Uterus (tissue), 4 donors: ENCODE data around the gene MORN2. TPM values are rescaled to one million over a fixed set of nuclear protein-coding genes. Genes with fewer than 3 reads are reported as not detected.

ENCODE experiments used
- DNase-seq, 2 donors: peaks; one replicate each; pipeline ENCODE4 v3.0.0-alpha.2; 2019 to 2020
- H3K27ac ChIP-seq, 2 donors: fragments of 200-600 bp; sonication (generic); 1 replicate in 1 of 2; 2 replicates in 1 of 2; pipeline ENCODE4 v1.5.1; 2016 to 2018
- H3K27me3 ChIP-seq, 2 donors: fragments of 200-600 bp; sonication (generic); one replicate each; pipeline ENCODE4 v1.5.1; 2018 to 2019; ENCODE audit warnings: control low read depth in 1 of 2
- H3K36me3 ChIP-seq, 2 donors: fragments of 200-600 bp; sonication (generic); one replicate each; pipeline ENCODE4 v1.5.1; 2019; ENCODE audit warnings: control low read depth in 1 of 2
- H3K4me1 ChIP-seq, 2 donors: fragments of 200-600 bp; sonication (generic); one replicate each; pipeline ENCODE4 v1.5.1; 2018 to 2019; ENCODE audit warnings: control low read depth in 1 of 2
- H3K4me3 ChIP-seq, 2 donors: fragments of 200-600 bp; sonication (generic); 1 replicate in 1 of 2; 2 replicates in 1 of 2; pipeline ENCODE4 v1.5.1; 2018 to 2019; ENCODE audit warnings: mild to moderate bottlenecking in 1 of 2
- H3K9me3 ChIP-seq, 2 donors: fragments of 200-600 bp; sonication (generic); one replicate each; pipeline ENCODE4 v1.5.1; 2019; ENCODE audit warnings: control low read depth in 1 of 2
- CTCF ChIP-seq, 4 experiments: fragments of 200-600 bp in 2 of 4; fragments of 450-650 bp in 2 of 4; sonication (generic) in 2 of 4; IDR thresholded peaks; one replicate each; pipeline ENCODE4 v1.5.1; 2016 to 2019; ENCODE audit warnings: antibody characterized with exemption in 4 of 4, mild to moderate bottlenecking in 2 of 4, moderate library complexity in 1 of 4
- POLR2A ChIP-seq, 2 donors: fragments of 450-650 bp; IDR thresholded peaks; one replicate each; pipeline ENCODE4 v1.6.1; 2016; ENCODE audit warnings: antibody characterized with exemption in 2 of 2, mild to moderate bottlenecking in 1 of 2, moderate library complexity in 1 of 2
- intact Hi-C: fragments of 100-400 bp; cut with DNase I; formaldehyde crosslinking; loops from one replicate; pipeline ENCODE4 v1.15.1; 2023; ENCODE audit warnings: low total_unique reads
- total RNA-seq, 4 donors: library from RNA; depleted of rRNA in 3 of 4; stranded (reverse); fragments of >200 nt in 3 of 4; gene quantifications; one replicate each; pipeline versions ENCODE4 v1.1.0 to v1.2.4, GENCODE V29; 2014 to 2023
- donor health status: DM: yes; HTN: yes; CAD: no.

MORN2 gene
- total RNA-seq, 4 donors from 2014 or later = 2.0 to 16.3 (median 10.6) TPM

GRCh38 chr2:38907242-38907641 lies 31.5 kb downstream of the MORN2 start:
- no peaks in the 10 kb centered on the region for H3K27me3 ChIP-seq
- TF ChIP-seq CTCF (IDR thresholded peaks at IDR 0.05) (no peak), POLR2A (IDR thresholded peaks at IDR 0.05) (no peak)
- no peaks in the 10 kb centered on the region for H3K4me1 ChIP-seq
- H3K9me3 ChIP-seq = no peaks in the 10 kb centered on the region
- no peak overlapping the region for H3K4me3 ChIP-seq
- H3K36me3 ChIP-seq = no peaks in the 10 kb centered on the region
- intact Hi-C loops = no loop called here
- DNase-seq = no peak
- H3K27ac ChIP-seq = no peak overlapping the region

- H3K27me3 ChIP-seq = no peaks in the 10 kb centered on the region
- intact Hi-C loops = no loop called here
- H3K9me3 ChIP-seq = no peaks in the 10 kb centered on the region
- H3K4me1 ChIP-seq = no peaks in the 10 kb centered on the region
- no peak for TF ChIP-seq CTCF (IDR thresholded peaks at IDR 0.05)
- TF ChIP-seq POLR2A (IDR thresholded peaks at IDR 0.05) = no peak
- DNase-seq = no peak
- no peaks in the 10 kb centered on the region for H3K36me3 ChIP-seq
- H3K27ac ChIP-seq = no peak overlapping the region
- no peak overlapping the region for H3K4me3 ChIP-seq
Measured at GRCh38 chr2:38907743-38908562, 32.2 kb downstream of the MORN2 start.

- intact Hi-C loops = no loop called here
- no peaks in the 10 kb centered on the region for H3K27me3 ChIP-seq
- DNase-seq = no peak
- H3K4me3 ChIP-seq = no peak overlapping the region
- H3K9me3 ChIP-seq = no peaks in the 10 kb centered on the region
- H3K36me3 ChIP-seq = no peaks in the 10 kb centered on the region
- no peak overlapping the region for H3K27ac ChIP-seq
- H3K4me1 ChIP-seq = no peaks in the 10 kb centered on the region
- TF ChIP-seq POLR2A (IDR thresholded peaks at IDR 0.05) (no peak), CTCF (IDR thresholded peaks at IDR 0.05) (no peak)
Measured at GRCh38 chr2:38909872-38910271, 34.1 kb downstream of the MORN2 start.

GRCh38 chr2:38911191-38911590 lies 35.4 kb downstream of the MORN2 start:
- H3K4me3 ChIP-seq = no peak overlapping the region
- H3K4me1 ChIP-seq = no peaks in the 10 kb centered on the region
- intact Hi-C loops = no loop called here

More at GRCh38 chr2:38911191-38911590, 35.4 kb downstream of the MORN2 start:
- no peaks in the 10 kb centered on the region for H3K36me3 ChIP-seq
- no peak overlapping the region for H3K27ac ChIP-seq
- TF ChIP-seq CTCF (IDR thresholded peaks at IDR 0.05) = no peak
- no peak for TF ChIP-seq POLR2A (IDR thresholded peaks at IDR 0.05)
- no peaks in the 10 kb centered on the region for H3K9me3 ChIP-seq
- H3K27me3 ChIP-seq = no peaks in the 10 kb centered on the region
- DNase-seq = no peak
